Neuron (in vitro differentiated cells): ENCODE results near the gene SLC36A1.
A peak's percentile ranks its signal among the peaks of the same experiment; 100 is the strongest.

Source experiments
- H2AFZ ChIP-seq: one replicate; pipeline ENCODE4 v1.6.1; 2013; ENCODE audit warnings: low read depth, mild to moderate bottlenecking, inconsistent platforms, low read length, moderate library complexity
- H3K27me3 ChIP-seq: one replicate; pipeline ENCODE4 v1.6.1; 2013; ENCODE audit warnings: low read length; ENCODE audit not compliant: insufficient read depth
- H3K36me3 ChIP-seq: one replicate; pipeline ENCODE4 v1.6.1; 2013; ENCODE audit warnings: low read length; ENCODE audit not compliant: insufficient read depth
- H3K4me1 ChIP-seq: one replicate; pipeline ENCODE4 v1.6.1; 2013; ENCODE audit warnings: low read length; ENCODE audit not compliant: insufficient read depth
- H3K4me3 ChIP-seq: 2 replicates; pipeline ENCODE4 v1.5.1; 2013; ENCODE audit warnings: mild to moderate bottlenecking, low read length, moderate library complexity
- H3K9me3 ChIP-seq: one replicate; pipeline ENCODE4 v1.6.1; 2013; ENCODE audit warnings: low read length

SLC36A1 gene

DNA sequence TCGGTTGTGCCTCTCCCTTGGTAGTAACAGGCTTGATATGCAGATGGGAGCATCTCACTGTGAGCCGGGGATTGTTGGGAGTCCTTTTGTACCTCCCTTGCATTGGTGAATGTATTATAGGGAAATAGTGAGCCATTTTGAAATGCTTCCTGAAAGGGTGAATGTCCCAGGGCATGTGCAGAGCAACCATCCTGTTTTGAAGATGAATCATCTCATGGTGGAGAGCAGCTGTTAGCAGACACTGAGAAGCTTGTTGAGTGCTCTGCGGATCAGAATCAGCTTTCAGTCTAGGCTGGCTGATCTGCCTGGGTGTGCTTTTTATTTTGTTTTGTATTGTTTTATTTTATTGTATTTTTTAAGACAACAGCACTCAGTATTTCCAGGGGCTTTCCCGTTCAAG is 29.7 kb downstream of the SLC36A1 start:
- H3K36me3 ChIP-seq: peaks cover 13% of the 10 kb centered on the region
- peaks cover 5% of the 10 kb centered on the region for H3K4me1 ChIP-seq
- no peak overlapping the region for H2AFZ ChIP-seq
- H3K27me3 ChIP-seq: no peaks in the 10 kb centered on the region
- H3K9me3 ChIP-seq: no peaks in the 10 kb centered on the region
- H3K4me3 ChIP-seq: no peak overlapping the region

DNA sequence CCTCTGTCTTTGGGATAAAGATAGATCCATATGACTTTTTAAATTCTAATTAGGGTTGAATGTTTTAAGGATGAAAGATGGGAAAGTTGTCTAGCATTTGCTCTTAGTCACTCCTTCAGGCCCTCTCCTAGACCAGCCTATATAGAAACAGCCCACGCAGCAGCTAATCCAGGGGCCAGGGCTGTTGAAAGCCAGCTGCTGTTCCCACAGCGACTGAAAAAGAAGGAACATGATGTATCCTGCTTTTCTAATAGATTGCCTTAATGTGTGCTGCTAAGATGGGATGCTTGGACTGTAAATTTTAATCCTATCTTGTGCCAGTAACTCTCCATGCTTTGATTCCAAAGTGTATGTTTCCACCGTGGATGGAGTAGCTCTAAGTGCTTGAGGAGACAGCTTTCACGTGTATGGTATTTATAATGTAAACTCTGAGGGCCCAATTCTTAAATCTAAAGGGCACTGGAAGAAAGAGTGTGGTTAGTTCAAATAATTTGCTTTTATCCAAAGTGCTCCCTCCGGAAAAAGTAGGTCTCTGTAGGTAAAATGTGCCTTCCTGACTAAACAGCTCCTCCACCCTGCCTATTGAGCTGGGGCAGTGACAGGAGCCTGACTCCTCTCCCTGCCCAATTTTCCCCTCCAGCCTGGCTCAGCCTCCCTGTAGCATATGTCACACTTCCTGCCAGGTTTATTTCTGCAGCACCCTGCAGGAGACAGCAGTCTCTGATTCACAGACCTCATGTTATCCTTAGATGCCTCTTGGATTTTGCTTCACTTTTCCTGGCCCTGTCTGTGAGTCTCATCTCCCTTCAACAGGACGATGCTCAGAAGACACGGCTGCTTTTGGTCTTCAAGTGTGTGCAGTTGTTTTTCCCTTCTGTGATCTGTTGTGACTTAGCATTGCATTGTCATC is 33.2 kb downstream of the SLC36A1 start:
- Histone ChIP-seq H2AFZ (no peak overlapping the region), H3K27me3 (no peaks in the 10 kb centered on the region), H3K36me3 (peaks cover 13% of the 10 kb centered on the region), H3K4me3 (no peak overlapping the region), H3K4me1 (peaks cover 13% of the 10 kb centered on the region), H3K9me3 (no peaks in the 10 kb centered on the region)

DNA sequence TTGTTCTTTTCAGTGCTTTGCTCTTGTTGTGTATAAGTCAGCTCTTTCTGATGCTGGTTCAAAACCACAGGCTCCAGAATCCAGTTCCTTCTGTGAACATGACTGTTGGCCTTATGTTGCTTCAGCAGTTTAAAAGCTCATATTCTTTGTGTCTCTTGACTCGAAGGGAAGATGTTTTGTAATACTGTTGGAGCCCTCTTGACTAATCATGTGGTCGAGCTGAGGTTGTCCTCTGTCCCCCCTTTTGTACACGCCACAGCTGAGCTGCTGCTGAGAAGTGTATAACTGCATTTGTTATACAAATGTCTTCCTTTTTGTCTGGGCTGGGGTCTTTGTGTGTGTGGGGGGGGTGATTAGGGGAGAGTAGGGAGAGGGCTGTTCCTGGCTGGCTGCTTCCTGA is 35.8 kb downstream of the SLC36A1 start:
- H2AFZ ChIP-seq: peak overlapping the region; percentile 48
- H3K4me1 ChIP-seq: peaks cover 13% of the 10 kb centered on the region
- no peaks in the 10 kb centered on the region for H3K27me3 ChIP-seq
- H3K9me3 ChIP-seq: no peaks in the 10 kb centered on the region
- no peak overlapping the region for H3K4me3 ChIP-seq
- H3K36me3 ChIP-seq: peaks cover 10% of the 10 kb centered on the region

DNA sequence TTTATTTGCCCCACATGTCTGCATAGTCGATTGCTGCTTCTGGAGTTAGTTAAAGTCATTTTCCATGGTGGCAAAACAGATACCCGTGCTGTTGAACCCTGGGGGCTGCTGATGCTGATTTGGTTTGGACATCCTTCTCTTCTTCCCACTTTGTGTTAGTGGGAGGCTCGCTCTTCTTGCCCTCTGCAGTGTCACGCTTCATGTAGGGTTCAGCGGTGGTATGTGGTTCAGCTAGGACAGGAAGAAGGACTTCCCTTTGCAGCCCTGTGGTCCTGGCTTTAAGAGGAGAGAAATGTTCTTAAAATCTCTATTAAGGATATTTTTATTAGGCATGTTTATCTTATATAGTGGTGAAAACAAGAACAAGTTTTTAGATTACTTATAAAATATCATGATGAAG is 36.2 kb downstream of the SLC36A1 start:
- Histone ChIP-seq H2AFZ (no peak overlapping the region), H3K9me3 (no peaks in the 10 kb centered on the region), H3K4me3 (no peak overlapping the region), H3K27me3 (no peaks in the 10 kb centered on the region), H3K4me1 (peaks cover 13% of the 10 kb centered on the region), H3K36me3 (peaks cover 10% of the 10 kb centered on the region)

DNA sequence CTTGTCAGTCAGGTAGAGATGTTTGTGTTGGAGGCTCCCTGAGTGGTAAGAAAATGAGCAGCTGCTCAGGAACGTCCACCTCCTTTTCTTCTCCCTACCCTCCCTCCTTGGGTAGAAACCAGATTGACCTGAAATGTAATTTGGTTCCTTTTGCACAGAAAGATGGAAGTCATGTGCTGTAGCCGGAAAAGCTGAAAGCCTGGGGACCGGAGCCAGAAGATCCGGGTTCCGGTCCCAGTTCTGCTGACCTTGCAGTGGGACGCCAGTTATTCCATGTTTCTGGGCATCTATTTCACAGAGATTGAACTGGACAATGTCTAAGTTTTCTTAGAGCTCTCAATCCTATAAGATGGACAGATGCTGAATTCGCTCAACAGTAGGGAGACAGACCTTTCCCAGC is 40.1 kb downstream of the SLC36A1 start:
- H3K9me3 ChIP-seq: no peaks in the 10 kb centered on the region
- no peaks in the 10 kb centered on the region for H3K27me3 ChIP-seq
- H3K4me3 ChIP-seq: no peak overlapping the region
- H3K36me3 ChIP-seq: peaks cover 7% of the 10 kb centered on the region
- peaks cover 8% of the 10 kb centered on the region for H3K4me1 ChIP-seq
- no peak overlapping the region for H2AFZ ChIP-seq

DNA sequence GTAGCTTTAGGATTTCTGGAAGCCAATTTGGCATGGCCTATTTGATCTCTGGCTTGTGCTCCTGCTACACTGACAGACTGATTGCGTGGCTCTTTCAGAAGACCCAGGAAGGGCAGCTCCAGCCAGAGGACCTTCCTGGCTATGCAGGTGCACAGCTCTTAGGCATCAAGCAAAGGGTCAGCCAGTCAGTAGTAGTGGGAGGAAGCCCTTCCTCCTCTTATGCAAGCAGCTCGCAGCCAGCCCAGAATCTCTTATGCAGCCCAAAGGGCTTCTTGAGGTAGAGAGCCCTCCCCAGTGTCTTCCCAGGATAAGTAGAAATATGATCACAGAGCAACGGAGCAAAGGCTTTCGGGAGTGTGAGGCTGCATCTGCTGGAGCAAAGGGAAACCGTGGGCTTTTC is 43.2 kb downstream of the SLC36A1 start:
- H3K4me1 ChIP-seq: no peaks in the 10 kb centered on the region
- no peaks in the 10 kb centered on the region for H3K27me3 ChIP-seq
- H3K9me3 ChIP-seq: no peaks in the 10 kb centered on the region
- H2AFZ ChIP-seq: no peak overlapping the region
- peaks cover 7% of the 10 kb centered on the region for H3K36me3 ChIP-seq
- H3K4me3 ChIP-seq: no peak overlapping the region

DNA sequence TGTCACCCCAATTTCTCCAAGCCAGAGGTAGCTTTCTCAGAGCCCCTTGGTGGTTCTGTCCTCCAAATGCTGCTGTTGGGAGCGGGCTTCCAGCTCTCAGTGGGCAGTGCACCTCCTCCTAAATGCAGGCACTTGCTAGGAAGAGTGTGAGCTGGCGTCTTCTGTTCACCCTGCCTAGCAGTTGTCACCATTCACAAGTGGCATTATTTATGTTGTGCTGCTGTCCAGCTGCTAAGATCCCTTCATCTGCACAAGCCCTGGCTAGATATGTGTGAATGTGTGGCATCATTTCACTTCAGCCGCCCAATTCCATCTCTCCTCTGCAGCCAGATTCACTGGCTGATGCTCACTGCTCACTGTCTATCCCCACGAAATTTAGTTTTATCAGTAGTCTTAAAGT is 43.7 kb downstream of the SLC36A1 start:
- Histone ChIP-seq H3K27me3 (no peaks in the 10 kb centered on the region), H3K4me3 (no peak overlapping the region), H3K9me3 (no peaks in the 10 kb centered on the region), H2AFZ (no peak overlapping the region), H3K4me1 (peaks cover 2% of the 10 kb centered on the region), H3K36me3 (peaks cover 7% of the 10 kb centered on the region)

DNA sequence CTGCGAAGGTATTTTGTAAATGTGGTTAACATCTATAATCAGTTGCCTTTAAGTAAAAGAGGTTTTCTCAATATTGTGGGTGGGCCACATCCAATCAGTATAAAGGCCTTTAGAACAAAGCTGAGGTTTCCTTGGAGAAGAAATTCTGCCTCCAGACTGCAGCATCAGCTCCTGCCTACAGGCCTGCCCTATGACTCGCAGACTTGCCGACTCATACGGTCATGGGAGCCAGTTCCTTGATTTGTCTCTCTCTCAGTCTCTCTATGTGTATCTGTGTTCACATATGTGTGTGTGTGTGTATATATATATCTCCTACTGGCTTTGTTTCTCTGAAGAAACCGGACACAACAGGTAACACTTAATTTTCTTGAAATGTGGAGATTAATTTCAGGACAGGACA is 45.3 kb downstream of the SLC36A1 start:
- no peaks in the 10 kb centered on the region for H3K9me3 ChIP-seq
- H2AFZ ChIP-seq: no peak overlapping the region
- H3K36me3 ChIP-seq: peaks cover 7% of the 10 kb centered on the region
- peaks cover 7% of the 10 kb centered on the region for H3K4me1 ChIP-seq
- H3K27me3 ChIP-seq: no peaks in the 10 kb centered on the region
- no peak overlapping the region for H3K4me3 ChIP-seq

DNA sequence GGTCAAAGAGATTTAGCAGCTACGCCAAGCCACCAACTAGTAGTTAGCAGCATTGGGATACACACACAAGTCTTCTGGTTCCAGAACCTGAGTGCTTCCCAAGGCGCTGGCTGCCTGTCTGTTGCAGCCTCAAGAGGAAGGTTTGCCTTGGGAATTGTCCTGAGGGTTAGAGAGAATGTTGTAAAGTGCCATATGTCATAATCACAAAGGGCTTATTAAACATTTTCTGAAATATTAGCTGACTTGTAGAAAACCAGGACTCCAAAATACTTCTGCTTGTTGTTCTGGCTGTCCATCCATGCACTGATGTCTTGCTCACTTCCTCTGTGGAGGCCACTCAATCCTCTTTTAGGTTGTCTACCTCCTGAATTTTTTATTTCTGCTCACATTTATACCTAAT is 46.3 kb downstream of the SLC36A1 start:
- Histone ChIP-seq H3K4me3 (no peak overlapping the region), H3K9me3 (no peaks in the 10 kb centered on the region), H3K4me1 (peaks cover 7% of the 10 kb centered on the region), H3K36me3 (peaks cover 3% of the 10 kb centered on the region), H3K27me3 (no peaks in the 10 kb centered on the region), H2AFZ (no peak overlapping the region)

DNA sequence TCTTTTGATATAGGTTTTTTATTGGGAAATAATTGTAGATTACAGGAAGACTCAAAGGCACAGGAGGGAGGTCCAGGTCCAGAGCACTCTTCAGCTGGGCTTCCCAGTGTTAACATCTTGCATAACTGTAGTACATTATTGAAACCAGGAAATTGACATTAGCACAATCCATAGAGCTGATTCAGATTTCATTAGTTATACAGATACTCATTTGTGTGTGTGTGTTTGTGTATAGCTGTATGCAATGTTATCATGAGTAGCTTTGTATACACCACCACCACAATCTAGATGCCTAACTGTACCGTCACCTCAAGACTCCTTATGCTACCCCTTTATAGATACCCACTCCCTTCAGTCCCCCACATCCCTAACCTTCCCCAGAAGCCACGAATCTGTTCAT is 47.9 kb downstream of the SLC36A1 start:
- Histone ChIP-seq H3K4me1 (peaks cover 7% of the 10 kb centered on the region), H3K9me3 (no peaks in the 10 kb centered on the region), H3K36me3 (no peaks in the 10 kb centered on the region), H2AFZ (no peak overlapping the region), H3K4me3 (no peak overlapping the region), H3K27me3 (no peaks in the 10 kb centered on the region)

DNA sequence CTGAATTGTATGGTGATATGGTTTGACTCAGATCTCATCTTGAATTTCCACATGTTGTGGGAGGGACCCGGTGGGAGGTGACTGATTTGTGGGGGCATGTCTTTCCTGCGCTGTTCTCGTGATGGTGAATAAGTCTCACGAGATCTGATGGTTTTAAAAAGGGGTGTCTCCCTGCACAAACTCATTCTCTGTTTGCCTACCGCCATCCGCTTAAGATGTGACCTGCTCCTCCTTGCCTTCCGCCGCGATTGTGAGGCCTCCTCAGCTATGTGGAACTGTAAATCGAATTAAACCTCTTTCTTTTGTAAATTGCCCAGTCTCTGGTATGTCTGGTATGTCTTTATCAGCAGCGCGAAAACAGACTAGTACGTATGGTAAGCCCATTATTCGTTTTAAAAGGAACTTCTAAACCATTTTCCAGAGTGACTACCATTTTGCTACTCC is 48.7 kb downstream of the SLC36A1 start:
- no peaks in the 10 kb centered on the region for H3K27me3 ChIP-seq
- H3K36me3 ChIP-seq: no peaks in the 10 kb centered on the region
- H2AFZ ChIP-seq: no peak overlapping the region
- H3K4me1 ChIP-seq: peaks cover 7% of the 10 kb centered on the region
- no peaks in the 10 kb centered on the region for H3K9me3 ChIP-seq
- no peak overlapping the region for H3K4me3 ChIP-seq

DNA sequence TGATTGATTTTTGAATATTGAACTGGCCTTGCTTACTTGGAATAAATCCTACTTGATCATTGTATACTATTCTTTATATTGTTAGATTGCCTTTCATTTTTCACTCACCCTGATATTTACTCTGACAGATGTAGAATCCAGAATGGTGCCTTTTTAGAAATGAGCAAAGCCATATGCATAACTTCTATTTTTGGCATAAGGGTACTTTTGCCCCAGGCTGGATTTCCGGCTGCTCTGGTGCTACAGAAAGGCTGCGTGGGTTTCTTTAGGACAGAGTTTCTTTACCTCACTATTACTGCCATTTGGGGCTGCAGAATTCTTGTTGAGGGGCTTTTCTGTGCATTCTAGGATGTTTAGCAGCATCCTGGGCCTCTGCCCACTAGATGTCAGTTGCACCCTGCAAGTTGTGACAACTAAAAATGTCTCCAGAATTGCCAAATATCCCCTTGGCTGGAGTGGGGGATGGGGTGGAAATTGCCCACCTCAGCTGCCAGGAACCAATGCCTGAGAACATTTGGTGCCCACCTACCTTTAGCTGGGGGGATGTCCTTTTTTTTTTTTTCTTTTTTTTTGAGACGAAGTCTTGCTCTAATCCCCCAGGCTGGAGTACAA is 50.1 kb downstream of the SLC36A1 start:
- Histone ChIP-seq H3K27me3 (no peaks in the 10 kb centered on the region), H3K4me1 (peaks cover 7% of the 10 kb centered on the region), H3K36me3 (no peaks in the 10 kb centered on the region), H3K9me3 (no peaks in the 10 kb centered on the region), H3K4me3 (no peak overlapping the region), H2AFZ (no peak overlapping the region)

DNA sequence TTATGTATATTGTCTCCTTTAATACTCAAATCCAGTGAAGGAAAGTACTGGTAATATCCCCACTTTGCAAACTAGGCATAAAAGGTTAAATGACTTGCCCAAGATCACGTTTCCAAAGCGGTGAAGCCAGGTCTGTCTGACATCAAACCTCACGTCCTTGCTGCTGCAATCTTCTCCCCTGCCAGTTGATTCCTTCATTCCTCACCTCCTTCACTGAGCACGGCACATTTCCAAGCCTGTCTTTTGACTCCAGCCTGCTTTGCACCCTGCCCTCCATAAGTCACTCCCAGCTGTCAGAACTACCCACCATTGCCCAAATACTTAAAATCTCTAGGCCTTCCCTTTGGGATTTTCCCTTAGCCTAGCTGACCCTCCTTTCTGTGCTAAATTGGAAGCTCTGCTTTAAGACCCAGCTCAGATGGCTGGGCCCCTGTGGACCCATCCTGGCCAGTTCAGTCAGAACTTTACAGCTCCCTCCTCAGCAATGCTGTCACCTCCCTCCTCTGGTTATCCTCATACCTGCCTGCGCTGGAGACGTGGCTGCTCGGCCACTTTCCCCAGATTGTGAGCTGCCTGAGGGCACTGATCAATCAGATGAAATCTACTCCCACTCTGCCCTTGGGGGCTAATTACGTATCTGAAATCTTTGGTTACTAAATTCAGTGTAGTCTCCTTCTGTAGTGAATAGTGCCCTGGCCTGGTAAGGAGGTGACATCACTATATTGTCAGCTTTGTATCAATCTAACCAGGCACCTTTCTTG is 51.2 kb downstream of the SLC36A1 start:
- Histone ChIP-seq H3K36me3 (no peaks in the 10 kb centered on the region), H3K4me1 (peaks cover 7% of the 10 kb centered on the region), H3K9me3 (no peaks in the 10 kb centered on the region), H3K27me3 (no peaks in the 10 kb centered on the region), H3K4me3 (no peak overlapping the region), H2AFZ (no peak overlapping the region)
